HG03025 (cell line): Measurements from ENCODE around the gene HSD17B13.
"Not testable (repeated sequence)": the region's sequence is repeated elsewhere in the genome, so short reads cannot be mapped to it uniquely, and the experiment has no call there.

Experiments used
- ATAC-seq: cut with Tn5 transposase; IDR thresholded peaks from one replicate; pipeline ENCODE4 v1.9.1; 2021; ENCODE audit warnings: mild to moderate bottlenecking, moderate library complexity; ENCODE audit not compliant: unreplicated experiment, low FRiP score

HSD17B13 gene, protein sequence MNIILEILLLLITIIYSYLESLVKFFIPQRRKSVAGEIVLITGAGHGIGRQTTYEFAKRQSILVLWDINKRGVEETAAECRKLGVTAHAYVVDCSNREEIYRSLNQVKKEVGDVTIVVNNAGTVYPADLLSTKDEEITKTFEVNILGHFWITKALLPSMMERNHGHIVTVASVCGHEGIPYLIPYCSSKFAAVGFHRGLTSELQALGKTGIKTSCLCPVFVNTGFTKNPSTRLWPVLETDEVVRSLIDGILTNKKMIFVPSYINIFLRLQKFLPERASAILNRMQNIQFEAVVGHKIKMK

DNA sequence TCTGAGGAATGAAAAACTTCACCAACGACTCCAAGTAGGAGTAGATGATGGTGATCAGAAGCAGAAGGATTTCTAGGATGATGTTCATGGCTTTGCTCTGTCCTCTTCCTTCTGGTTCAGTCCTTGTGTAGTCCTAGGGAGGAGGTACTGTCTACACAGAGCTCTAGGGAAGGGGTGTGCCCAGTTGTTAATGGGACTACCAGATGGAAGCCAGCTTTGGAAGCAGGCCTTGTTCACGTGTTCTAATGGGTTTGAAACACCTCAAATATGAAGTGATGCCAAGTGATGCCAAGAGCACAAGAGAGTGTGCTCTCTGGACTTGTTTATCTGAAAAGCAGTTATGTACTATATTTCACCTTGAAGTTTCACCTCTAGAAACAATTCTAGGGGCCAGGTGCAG lies at the start of gene HSD17B13:
Gene HSD17B13, minus strand, starts transcription at position 129 of the 400 bp plus-strand sequence. Its CDS starts 41 bp downstream, at position 88.
- no peak for ATAC-seq

DNA sequence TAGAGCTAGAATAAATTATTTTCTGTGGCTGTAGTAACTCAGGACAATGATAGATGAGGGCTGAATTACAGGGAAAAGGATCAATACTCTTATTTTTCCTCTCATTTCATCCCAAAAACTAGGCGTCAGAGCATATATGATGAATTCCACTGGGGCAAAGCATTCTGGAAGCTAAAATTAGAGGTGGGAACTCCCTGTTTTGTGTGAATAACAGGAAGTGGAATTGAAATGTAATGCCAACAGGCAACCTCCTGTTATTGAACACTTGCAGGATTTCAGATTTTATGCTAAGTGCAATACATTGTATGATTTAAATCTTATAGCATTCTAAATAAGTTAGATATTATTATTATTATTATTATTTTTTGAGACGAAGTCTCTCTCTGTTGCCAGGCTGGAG lies 47.4 kb upstream of the HSD17B13 start:
- ATAC-seq = no peak

DNA sequence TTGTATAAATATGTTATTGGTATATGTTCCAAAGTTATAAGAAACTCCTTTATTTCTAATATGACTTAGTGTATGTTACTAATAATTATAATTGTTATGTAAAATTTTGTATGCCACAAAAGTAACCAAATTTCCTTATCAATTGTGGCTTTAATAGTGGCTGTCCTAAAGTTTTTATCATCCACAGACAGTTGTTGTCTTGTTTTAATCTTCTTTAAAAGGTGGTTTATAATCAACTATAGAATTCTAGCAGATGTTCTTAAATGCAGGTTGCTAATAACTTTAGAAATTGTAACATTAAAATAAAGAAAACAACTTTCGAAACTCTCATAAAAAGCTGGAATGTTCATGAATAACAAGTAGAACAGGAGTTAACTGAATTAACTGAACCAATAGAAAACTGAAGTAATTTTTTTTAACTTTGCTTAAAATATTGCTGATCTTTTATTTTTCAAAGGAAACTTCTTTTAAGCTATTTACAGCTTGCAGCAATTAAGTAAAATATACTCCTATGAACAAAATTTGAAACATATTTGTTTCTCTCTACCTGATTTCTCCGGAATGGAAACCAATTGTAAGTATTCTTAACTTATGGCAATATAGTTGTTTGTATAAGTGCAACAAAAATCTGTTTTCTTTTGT lies 44.0 kb upstream of the HSD17B13 start:
- ATAC-seq = no peak

DNA sequence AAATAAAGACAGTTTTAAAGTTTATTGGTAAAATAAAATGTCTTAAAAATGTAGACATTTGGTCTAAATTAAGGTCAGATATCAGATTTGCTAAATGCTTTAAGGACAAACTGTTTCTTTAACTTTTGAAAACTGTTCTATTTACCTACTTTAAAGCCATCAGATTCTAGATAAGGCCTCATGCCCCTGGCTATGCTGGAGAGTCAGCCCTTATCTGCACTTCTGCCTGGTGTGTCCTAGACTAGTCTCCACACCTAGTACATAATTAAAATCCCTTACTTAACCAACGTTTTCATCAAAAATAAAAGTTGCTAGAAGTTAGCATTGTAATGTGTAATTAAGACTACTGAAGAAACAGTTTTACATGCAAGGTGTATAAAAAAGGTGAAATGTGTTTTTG lies 42.7 kb upstream of the HSD17B13 start:
- ATAC-seq = no peak

DNA sequence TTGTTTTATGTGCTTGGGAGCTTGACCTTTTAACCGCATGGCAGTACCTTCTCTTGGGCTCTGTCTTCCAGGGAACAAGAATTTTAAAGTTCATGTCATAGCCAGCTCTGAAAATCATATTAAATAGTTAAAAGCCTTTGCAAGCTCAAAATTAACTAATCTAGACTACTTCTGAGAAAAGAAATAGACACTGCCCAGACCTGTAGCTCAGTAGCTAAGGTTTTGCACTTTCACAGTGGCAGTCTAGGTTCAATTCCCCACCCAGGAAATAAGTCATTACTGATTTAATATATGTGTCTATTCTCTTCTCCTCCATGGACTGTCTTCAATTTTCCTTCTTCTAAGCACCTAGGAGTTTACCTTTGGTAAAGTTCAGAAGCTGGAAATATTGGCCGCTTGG lies 40.9 kb upstream of the HSD17B13 start:
- ATAC-seq = no peak

DNA sequence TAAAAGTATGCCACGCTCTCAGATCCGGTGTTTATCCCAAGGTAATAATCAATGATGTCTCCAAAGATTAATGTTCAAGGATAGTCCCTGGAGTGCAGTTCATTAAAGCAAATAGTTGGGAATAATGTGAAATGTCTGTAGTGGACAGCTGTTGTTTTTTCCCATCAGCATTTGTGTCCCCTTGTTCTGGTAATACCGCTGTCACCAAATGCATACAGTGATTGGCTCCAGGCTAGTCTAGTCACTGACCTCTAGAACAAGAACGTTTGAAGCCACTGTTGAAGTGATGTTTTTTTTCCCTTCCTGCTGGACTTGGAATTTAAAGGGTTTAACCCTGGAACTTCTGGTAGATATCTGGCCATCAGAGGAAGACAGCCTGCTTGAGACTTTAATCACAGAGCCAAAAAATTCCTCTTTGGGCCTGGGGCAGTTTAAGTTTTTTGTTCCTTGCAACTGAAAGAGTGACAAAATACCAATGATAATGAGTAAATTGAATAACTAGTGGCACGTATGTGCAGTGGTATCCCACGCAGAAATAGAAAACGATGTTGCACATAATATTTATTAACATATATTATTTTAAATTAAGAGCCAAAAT lies 37.8 kb upstream of the HSD17B13 start:
- no peak for ATAC-seq

DNA sequence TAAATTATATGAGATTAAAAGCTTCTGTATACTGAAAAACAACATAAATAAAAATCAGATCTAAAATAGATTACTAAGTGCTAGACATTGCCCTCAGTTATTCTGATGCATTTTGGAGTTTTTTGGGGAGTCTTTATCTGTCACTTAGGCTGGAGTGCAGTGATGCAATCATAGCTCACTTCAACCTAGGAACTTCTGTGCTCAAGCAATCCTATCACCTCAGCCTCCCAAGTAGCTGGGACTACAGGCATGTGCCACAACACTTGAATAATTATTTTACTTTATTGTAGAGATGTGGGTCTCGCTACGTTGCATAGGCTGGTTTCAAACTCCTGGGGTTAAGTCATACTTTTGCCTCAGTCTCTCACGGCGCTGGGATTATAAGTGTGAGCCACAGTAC lies 36.6 kb upstream of the HSD17B13 start:
- no peak for ATAC-seq

DNA sequence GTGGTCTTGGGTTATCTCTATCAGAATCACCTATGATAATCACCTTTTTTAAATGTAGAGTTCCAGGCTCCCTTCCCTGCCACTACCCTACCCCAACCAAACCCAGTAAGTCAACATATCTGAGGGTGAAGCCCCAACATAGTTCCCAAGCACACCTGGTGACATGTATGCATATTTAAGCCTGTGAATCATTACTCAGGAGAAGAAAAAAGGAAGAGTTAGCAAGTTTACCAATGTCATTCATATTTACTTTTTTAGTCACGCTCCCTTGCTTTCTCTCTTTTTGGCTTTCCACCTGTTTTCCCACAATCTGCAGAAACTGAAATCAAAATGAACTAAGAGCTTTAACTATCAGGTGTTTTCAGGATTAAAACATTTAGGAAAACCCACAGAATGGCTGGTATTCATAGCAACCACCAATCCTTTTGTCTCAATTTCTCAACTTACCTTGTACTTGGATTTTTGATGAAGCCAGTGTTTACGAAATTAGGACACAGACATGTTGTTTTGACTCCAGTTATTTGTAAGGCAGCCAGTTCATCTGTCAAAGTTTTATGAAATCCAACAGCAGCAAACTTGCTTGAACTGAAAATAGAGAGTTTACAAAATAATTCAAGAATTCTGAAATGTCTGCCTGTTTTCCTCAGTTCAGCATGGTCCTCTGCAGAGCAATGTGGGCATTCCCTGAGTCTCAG lies 34.3 kb upstream of the HSD17B13 start:
- no peak for ATAC-seq

DNA sequence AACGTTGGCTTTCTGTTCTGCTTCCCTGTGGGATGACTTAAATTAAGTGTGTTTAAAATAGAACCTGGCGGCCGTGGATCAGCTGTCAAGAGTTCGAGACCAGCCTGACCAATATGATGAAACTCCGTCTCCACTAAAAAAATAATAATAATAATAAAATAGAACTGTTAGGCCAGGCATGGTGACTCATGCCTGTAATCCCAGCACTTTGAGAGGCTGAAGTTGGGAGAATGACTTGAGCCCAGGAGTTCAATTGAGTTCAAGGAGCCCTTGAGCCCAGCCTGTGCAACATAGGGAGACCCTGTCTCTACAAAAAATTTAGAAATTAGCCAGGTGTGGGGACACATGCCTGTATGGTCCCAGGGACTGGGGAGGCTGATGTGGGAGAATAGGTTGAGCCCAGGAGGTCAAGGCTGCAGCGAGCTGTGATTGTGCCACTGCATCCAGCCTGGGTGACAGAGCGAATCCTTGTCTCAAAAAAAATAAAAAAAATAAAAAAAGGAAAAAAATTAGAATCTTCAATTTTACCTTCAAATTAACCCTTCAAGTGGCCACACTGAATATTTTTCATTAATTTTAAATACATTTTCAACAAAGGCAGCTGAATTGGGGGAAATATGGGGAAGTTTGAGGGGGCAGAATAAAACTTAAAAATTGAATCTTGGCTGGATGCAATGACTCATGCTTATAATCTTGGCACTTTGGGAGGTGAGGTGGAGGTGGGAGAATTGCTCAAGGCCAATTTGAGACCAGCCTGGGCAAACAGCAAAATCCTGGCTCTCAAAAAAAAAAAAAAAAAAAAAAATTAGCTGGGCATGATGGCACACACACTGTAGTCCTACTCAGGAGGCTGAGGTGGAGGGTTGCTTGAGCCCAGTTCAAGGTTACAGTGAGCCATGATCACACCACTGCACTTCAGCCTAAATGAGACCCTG lies 31.8 kb upstream of the HSD17B13 start:
- no peak for ATAC-seq

DNA sequence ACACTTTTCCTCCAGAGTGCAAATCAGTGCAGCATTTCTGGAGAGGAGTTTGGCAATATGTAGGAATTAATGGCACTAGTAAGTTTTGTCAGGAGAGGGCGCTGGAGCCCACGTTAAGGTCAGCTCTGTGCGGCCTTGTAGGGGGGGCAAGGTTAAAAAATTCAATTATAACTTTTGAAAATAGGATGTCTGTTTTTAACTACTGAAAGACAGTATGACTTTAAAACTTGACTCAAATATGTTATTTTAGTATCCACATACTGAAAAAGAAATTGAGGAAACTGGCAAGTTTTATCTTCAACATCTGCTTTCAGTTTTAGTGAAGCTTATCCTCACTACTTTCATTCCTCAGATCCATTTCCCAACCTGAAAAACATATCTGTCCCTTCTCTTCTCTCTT lies 30.9 kb upstream of the HSD17B13 start:
- ATAC-seq = peak; percentile 95

DNA sequence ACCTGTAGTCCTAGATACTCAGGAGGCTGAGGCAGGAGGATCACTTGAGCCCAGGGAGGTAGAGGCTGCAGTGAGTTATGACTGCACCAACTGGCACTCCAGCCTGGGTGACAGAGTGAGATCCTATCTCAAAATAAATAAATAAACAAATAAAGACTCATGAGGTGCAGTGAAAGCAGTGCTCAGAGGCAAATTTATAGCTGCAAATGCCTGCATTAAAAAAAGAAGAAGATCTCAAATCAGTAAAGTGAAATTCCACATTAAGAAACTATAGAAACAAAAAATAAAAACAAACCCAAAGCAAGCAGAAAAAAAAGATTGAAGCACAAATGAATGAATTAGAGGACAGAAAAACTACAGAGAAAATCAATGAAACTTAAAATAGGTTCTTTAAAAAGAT lies 22.5 kb upstream of the HSD17B13 start:
- ATAC-seq = no peak

DNA sequence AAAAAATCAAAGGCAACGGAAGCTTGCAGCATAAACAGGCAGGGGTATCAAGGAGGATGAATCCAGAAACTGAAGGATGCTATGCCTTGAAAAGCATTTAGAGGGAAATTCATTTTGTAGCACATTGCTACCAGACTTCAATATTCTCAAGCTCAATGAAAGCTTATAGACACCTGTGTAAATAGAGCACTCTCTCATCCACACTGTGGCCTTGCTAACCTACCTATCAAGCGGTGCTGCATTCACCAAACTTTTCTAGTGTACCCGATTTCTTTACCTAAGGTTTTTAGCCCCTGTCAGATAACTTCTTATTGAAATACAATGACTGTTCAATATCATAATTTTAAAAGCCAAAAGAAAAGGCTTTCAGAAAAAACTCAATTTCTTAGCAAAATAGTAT lies 20.2 kb upstream of the HSD17B13 start:
- ATAC-seq = no peak

DNA sequence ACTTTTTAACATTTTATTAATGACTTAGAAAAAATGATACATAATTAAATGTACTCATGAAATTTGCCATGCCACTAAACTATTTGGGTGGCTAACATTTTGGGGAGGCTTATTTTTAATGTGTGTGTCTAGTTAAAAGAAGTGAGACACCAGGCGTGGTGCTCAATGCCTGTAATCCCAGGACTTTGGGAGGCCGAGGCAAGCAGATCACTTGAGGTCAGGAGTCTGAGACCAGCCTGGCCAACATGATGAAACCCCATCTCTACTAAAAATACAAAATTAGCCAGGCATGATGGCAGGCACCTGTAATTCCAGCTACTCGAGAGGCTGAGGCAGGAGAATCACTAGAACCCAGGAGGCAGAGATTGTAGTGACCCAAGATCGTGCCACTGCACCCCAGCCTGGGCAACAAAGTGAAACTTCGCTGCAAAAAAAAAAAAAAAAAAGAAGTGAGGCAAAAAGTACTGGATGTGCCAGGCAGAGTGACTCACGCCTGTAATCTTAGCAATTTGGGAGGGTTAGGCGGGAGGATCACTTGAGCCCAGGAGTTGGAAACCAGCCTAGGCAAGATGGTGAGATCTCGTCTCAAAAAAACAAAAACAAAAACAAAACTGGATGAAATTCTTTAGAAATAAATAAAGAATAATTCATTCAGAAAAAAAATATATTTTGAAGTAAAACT lies 19.4 kb upstream of the HSD17B13 start:
- ATAC-seq = not testable (repeated sequence)

DNA sequence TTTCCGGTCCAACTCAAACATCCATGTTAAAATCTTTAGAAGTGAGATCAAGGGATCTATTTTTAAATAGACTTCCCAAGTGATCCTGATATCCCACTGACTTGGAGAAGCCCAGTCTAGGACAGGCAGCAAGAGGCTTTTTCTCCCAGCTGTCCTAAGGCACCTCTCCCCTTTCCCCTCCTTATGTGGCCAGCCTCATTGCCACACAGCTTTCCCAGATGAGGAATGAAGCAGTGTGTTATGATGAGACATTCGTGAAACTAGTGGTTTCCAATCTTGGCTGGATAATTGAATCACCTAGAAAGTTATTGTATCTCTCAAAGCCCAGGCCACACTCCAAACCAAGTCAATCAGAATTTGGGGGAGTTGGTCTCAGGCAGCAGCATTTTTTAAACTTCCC lies 16.8 kb upstream of the HSD17B13 start:
- no peak for ATAC-seq

DNA sequence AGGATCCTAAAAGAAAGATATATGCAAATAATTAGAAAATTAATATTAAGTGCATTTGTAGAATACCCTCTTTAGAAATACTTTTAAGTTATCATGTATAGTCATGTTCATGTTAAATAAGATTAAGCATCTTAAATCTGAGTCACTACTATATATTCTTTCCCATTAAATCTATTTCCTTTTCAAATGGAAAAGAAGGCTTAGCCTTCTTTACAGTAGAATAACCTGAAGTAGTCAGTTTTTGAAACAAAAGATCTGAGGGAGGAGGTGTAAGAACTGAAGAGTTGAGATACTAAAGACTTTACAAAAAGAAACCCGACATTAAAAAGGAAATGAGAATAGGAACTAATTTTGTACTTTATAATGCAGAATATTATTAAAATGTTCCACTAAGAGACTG lies 14.7 kb upstream of the HSD17B13 start:
- ATAC-seq = no peak

DNA sequence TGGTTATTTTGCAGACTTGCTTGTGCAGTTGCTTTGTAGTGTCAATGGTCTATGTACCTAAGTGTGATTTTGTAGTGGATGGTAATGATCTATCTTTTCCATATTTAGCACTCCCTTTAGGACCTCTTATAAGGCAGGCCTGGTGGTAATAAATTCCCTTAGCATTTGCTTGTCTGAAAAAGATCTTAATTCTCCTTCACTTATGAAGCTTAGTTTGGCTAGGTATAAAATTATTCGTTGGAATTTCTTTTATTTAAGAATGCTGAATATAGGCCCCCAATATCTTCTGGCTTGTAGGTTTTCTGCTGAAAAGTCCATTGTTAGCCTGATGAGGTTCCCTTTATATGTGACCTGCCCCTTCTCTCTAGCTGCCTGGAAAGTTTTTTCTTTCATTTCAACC lies 10.6 kb upstream of the HSD17B13 start:
- ATAC-seq = no peak

DNA sequence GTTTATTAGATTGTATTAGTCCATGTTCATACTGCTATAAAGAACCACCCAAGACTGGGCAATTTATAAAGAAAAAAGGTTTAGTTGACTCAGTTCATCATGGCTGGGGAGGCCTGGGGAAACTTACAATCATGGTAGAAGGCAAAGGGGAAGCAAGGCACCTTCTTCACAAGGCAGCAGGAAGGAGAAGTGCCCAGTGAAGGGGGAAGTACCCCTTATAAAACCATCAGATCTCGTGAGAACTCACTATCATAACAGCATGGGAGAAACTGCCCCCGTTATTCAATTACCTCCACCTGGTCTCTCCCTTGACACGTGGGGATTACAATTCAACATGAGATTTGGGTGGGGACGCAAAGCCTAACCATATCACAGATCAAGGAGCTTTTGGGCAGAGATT lies 8.1 kb upstream of the HSD17B13 start:
- no peak for ATAC-seq

DNA sequence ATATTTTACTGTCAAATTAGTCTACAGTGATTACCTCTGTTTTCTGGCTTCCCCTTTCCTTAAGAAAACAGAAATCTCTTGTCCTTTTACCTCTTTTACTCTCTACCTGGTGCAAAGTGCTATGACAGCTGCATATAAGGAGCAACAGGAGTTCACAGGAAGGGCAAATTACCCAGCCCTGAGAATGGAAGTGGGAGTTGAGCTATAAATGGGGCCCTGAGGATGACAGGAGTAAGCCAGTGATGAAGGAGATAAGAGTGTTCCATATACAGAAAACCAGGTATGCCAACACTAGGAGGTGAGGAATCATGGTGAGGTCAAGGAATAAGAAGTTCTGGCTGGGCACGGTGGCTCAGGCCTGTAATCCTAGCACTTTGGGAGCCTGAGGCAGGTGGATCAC lies 4.5 kb upstream of the HSD17B13 start:
- no peak for ATAC-seq

DNA sequence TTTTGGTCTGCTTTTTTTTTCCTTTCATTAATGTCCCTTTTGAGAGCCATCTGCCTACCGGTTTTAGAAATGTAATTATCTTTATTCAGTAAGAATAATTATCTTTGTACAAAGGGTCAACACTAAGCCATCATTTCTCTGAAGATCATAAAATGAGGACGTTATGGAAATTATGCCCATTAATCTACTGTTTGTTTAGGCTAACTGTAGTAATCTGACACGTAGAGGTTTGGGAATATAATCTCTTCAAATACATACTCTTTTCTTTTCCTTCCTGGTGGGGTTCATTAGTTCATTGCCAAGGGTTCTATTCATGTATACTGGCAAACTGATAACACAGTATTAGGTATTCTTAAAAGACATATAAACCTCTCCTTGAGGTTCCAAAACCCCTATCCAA lies 3.8 kb upstream of the HSD17B13 start:
- no peak for ATAC-seq

DNA sequence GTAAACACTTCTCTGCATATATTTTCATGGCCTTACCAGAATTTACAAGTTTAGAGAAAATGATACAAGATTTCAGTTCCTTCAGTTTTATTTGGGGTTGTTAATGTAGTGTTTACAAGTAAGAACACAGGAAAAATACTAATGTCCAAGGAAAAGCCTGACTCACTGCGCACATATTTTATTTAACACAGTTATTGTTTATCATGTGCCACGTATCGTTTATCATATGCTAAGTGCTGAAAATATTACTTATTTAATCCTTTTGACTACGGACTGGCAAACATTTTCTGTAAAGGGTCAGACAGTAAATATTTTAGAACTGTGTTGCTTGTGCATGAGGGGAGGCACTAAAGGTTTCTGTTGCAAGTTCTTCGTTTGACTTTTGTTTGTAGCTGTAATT lies 794 bp downstream of the HSD17B13 start:
- ATAC-seq = no peak
